ENCODE measurements around the gene PHKB. TPM values are rescaled to one million over a fixed set of nuclear protein-coding genes. Genes with fewer than 3 reads are reported as not detected.

Gene PHKB
- total and polyA plus RNA-seq, 5 donors, result 20.2 to 68.0 (median 63.0) TPM

- Histone ChIP-seq H3K4me3 (ENCODE audit: low read length) (no peak overlapping the region), H3K27ac (ENCODE audit: low read length) (no peak overlapping the region), H3K4me1 (ENCODE audit: control insufficient read depth, insufficient read depth, low read length) (peaks cover under 1% of the 10 kb centered on the region), H3K27me3 (ENCODE audit: control insufficient read depth, insufficient read depth) (no peaks in the 10 kb centered on the region), H3K9me3 (ENCODE audit: control insufficient read depth, low read length) (no peaks in the 10 kb centered on the region)
- intact Hi-C loops (cut with DNase I), result no loop called here
- DNase-seq (no peak), ATAC-seq (no peak)
Observed at GRCh38 chr16:47486856-47487255, 25.7 kb downstream of the PHKB start.

DNA sequence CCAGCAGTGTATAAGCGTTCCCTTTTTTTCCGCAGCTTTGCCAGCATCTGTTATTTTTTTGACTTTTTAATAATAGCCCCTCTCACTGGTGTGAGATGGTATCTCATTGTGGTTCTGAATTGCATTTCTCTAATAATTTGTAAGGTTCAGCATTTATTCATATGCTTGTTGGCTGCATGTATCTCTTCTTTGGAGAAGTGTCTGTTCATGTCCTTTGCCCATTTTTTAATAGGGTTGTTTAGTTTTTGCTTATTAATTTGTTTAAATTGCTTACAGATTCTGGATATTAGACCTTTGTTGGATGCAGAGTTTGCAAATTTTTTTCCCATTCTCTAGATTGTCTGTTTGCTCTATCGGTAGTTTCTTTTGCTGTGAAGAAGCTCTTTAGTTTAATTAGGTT lies 26.9 kb downstream of the PHKB start:
- no peak overlapping the region for H3K4me3 ChIP-seq (ENCODE audit: low read length)
- no peaks in the 10 kb centered on the region for H3K27me3 ChIP-seq (ENCODE audit: control insufficient read depth, insufficient read depth)
- 98% methylated on average over 3 of the region's 3 CpGs for WGBS
- H3K9me3 ChIP-seq (ENCODE audit: control insufficient read depth, low read length), result no peaks in the 10 kb centered on the region
- DNase-seq (no peak), ATAC-seq (no peak)
- H3K27ac ChIP-seq (ENCODE audit: low read length), result no peak overlapping the region
- no peaks in the 10 kb centered on the region for H3K4me1 ChIP-seq (ENCODE audit: control insufficient read depth, insufficient read depth, low read length)
- intact Hi-C loops (cut with DNase I), result no loop called here

DNA sequence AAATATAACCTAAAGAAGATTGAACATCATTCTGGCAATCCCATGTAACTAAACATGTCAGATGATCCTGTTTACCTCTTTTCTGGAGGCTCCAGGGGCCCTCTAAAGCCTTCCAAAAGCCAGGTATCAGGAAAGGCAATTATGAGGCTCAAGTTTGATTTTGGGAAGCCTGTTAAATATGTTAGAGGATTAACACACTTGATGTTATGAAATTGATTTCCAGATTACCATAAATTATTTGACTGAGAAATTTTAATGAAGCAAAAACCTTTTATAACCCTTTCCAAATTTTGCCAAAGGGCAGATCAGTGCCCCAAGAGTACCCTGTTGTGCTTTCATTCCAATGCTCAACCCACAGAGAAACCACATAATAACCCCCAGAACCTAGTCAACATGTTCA lies 29.3 kb downstream of the PHKB start:
- Histone ChIP-seq H3K4me3 (ENCODE audit: low read length) (no peak overlapping the region), H3K4me1 (ENCODE audit: control insufficient read depth, insufficient read depth, low read length) (peaks cover 1% of the 10 kb centered on the region), H3K9me3 (ENCODE audit: control insufficient read depth, low read length) (no peaks in the 10 kb centered on the region), H3K27ac (ENCODE audit: low read length) (no peak overlapping the region), H3K27me3 (ENCODE audit: control insufficient read depth, insufficient read depth) (no peaks in the 10 kb centered on the region)
- no peak for ATAC-seq
- intact Hi-C loops (cut with DNase I), result no loop called here
- no peak for DNase-seq

DNA sequence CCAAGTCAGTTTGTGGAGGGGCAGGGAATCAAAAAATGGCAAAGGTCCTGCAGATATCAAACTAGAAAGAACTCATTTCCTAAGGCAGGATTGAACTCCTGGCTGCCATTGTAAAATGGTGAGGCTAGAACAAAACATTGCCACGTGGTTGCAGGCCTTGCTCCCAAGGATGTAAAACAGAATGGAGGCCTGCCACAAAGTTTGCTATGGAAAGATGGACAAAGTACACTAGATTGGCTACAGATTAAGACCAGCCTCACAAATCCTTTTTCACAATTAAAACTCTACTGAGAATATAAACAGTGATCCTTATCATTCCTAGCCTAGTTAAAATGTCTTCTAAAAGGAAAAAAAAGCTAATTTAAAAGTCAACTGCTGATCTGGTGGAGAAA lies 30.9 kb downstream of the PHKB start:
- DNase-seq (no peak), ATAC-seq (no peak)
- H3K4me3 ChIP-seq (ENCODE audit: low read length), result no peak overlapping the region
- WGBS, result 65% methylated on average over 1 of the region's 1 CpG
- peaks cover 1% of the 10 kb centered on the region for H3K4me1 ChIP-seq (ENCODE audit: control insufficient read depth, insufficient read depth, low read length)
- intact Hi-C loops (cut with DNase I), result no loop called here
- no peaks in the 10 kb centered on the region for H3K9me3 ChIP-seq (ENCODE audit: control insufficient read depth, low read length)
- no peak overlapping the region for H3K27ac ChIP-seq (ENCODE audit: low read length)
- H3K27me3 ChIP-seq (ENCODE audit: control insufficient read depth, insufficient read depth), result no peaks in the 10 kb centered on the region

- WGBS, result 67% methylated on average over 10 of the region's 10 CpGs
- peak overlapping the region; percentile 4 for H3K27ac ChIP-seq (ENCODE audit: low read length)
- H3K9me3 ChIP-seq (ENCODE audit: control insufficient read depth, low read length), result no peaks in the 10 kb centered on the region
- DNase-seq (peak; percentile 84 to 92 (median 91)), ATAC-seq (peak; percentile 100)
- no peak overlapping the region for H3K4me3 ChIP-seq (ENCODE audit: low read length)
- H3K4me1 ChIP-seq (ENCODE audit: control insufficient read depth, insufficient read depth, low read length), result peaks cover 1% of the 10 kb centered on the region
- intact Hi-C loops (cut with DNase I), result no loop called here
- H3K27me3 ChIP-seq (ENCODE audit: control insufficient read depth, insufficient read depth), result no peaks in the 10 kb centered on the region
Observed at GRCh38 chr16:47492428-47493377, 31.6 kb downstream of the PHKB start.

- Histone ChIP-seq H3K4me1 (ENCODE audit: control insufficient read depth, insufficient read depth, low read length) (peaks cover 1% of the 10 kb centered on the region), H3K9me3 (ENCODE audit: control insufficient read depth, low read length) (no peaks in the 10 kb centered on the region), H3K4me3 (ENCODE audit: low read length) (no peak overlapping the region), H3K27ac (ENCODE audit: low read length) (no peak overlapping the region), H3K27me3 (ENCODE audit: control insufficient read depth, insufficient read depth) (no peaks in the 10 kb centered on the region)
- DNase-seq (no peak), ATAC-seq (no peak)
- WGBS, result 80% methylated on average over 9 of the region's 9 CpGs
- intact Hi-C loops (cut with DNase I), result no loop called here
Observed at GRCh38 chr16:47493381-47494337, 32.5 kb downstream of the PHKB start.

- DNase-seq, result no peak
- 88% methylated on average over 2 of the region's 2 CpGs for WGBS
- no peak overlapping the region for H3K4me3 ChIP-seq (ENCODE audit: low read length)
- peaks cover 1% of the 10 kb centered on the region for H3K4me1 ChIP-seq (ENCODE audit: control insufficient read depth, insufficient read depth, low read length)
- H3K9me3 ChIP-seq (ENCODE audit: control insufficient read depth, low read length), result no peaks in the 10 kb centered on the region
- intact Hi-C loops (cut with DNase I), result loop anchor here in 1 of 4 donors (5.0 kb wide), 1 partner anchor 37 kb away; the partner anchor contains the start of genes ITFG1 and PHKB
- ATAC-seq, result no peak
- no peaks in the 10 kb centered on the region for H3K27me3 ChIP-seq (ENCODE audit: control insufficient read depth, insufficient read depth)
- H3K27ac ChIP-seq (ENCODE audit: low read length), result no peak overlapping the region
Observed at GRCh38 chr16:47499080-47499699, 38.1 kb downstream of the PHKB start.

GRCh38 chr16:47499700-47500264 lies 38.7 kb downstream of the PHKB start:
- H3K27me3 ChIP-seq (ENCODE audit: control insufficient read depth, insufficient read depth), result no peaks in the 10 kb centered on the region

DNA sequence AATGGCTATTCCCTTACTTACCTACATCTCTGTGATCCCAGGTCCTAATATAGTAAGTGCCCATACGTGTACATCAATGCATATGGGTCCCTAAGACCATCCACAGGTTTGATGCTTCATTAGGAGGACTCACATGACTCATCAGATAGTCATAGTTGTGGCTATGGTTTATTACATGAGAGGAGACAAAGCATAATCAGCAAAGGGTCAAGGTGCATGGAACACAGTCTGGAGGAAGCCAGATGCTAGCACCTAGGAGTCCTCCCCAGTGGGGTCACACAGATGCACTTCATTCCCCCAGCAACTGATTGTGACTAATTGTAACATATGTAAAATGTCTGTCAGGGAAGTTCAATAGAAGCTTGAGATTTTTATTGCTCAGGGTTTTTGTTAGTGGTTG lies 42.8 kb downstream of the PHKB start:
- H3K4me3 ChIP-seq (ENCODE audit: low read length), result no peak overlapping the region
- intact Hi-C loops (cut with DNase I), result no loop called here
- no peak overlapping the region for H3K27ac ChIP-seq (ENCODE audit: low read length)
- DNase-seq, result no peak
- 92% methylated on average over 1 of the region's 1 CpG for WGBS
- no peaks in the 10 kb centered on the region for H3K27me3 ChIP-seq (ENCODE audit: control insufficient read depth, insufficient read depth)
- H3K4me1 ChIP-seq (ENCODE audit: control insufficient read depth, insufficient read depth, low read length), result no peaks in the 10 kb centered on the region
- no peaks in the 10 kb centered on the region for H3K9me3 ChIP-seq (ENCODE audit: control insufficient read depth, low read length)
- ATAC-seq, result no peak

More at GRCh38 chr16:47499700-47500264, 38.7 kb downstream of the PHKB start:
- no peaks in the 10 kb centered on the region for H3K9me3 ChIP-seq (ENCODE audit: control insufficient read depth, low read length)
- ATAC-seq (no peak), DNase-seq (no peak)
- H3K4me1 ChIP-seq (ENCODE audit: control insufficient read depth, insufficient read depth, low read length), result no peaks in the 10 kb centered on the region
- 98% methylated on average over 9 of the region's 9 CpGs for WGBS
- no peak overlapping the region for H3K4me3 ChIP-seq (ENCODE audit: low read length)
- intact Hi-C loops (cut with DNase I), result loop anchor here in 1 of 4 donors (5.0 kb wide), 1 partner anchor 37 kb away; the partner anchor contains the start of genes ITFG1 and PHKB
- no peak overlapping the region for H3K27ac ChIP-seq (ENCODE audit: low read length)

- WGBS, result 91% methylated on average over 7 of the region's 7 CpGs
- no peak for ATAC-seq
- Histone ChIP-seq H3K27me3 (ENCODE audit: control insufficient read depth, insufficient read depth) (no peaks in the 10 kb centered on the region), H3K4me1 (ENCODE audit: control insufficient read depth, insufficient read depth, low read length) (no peaks in the 10 kb centered on the region), H3K9me3 (ENCODE audit: control insufficient read depth, low read length) (no peaks in the 10 kb centered on the region), H3K4me3 (ENCODE audit: low read length) (no peak overlapping the region), H3K27ac (ENCODE audit: low read length) (no peak overlapping the region)
- DNase-seq, result peak in 1 of 3 donors; percentile 34
- intact Hi-C loops (cut with DNase I), result no loop called here
Observed at GRCh38 chr16:47504599-47504998, 43.5 kb downstream of the PHKB start.
